Activated CD4-positive, alpha-beta T cell treated with anti-CD3 and anti-CD28 coated beads for 1 hour (primary cell): ENCODE results near the gene GGCX.

Experiments
- DNase-seq: peaks from one replicate; pipeline ENCODE4 v3.0.0-alpha.2; 2020

Gene GGCX

GRCh38 chr2:85505551-85506238 lies 55.6 kb downstream of the GGCX start:
- no peak for DNase-seq

- no peak for DNase-seq
These were observed 56.5 kb downstream of the GGCX start for GRCh38 chr2:85504778-85505261.

DNA sequence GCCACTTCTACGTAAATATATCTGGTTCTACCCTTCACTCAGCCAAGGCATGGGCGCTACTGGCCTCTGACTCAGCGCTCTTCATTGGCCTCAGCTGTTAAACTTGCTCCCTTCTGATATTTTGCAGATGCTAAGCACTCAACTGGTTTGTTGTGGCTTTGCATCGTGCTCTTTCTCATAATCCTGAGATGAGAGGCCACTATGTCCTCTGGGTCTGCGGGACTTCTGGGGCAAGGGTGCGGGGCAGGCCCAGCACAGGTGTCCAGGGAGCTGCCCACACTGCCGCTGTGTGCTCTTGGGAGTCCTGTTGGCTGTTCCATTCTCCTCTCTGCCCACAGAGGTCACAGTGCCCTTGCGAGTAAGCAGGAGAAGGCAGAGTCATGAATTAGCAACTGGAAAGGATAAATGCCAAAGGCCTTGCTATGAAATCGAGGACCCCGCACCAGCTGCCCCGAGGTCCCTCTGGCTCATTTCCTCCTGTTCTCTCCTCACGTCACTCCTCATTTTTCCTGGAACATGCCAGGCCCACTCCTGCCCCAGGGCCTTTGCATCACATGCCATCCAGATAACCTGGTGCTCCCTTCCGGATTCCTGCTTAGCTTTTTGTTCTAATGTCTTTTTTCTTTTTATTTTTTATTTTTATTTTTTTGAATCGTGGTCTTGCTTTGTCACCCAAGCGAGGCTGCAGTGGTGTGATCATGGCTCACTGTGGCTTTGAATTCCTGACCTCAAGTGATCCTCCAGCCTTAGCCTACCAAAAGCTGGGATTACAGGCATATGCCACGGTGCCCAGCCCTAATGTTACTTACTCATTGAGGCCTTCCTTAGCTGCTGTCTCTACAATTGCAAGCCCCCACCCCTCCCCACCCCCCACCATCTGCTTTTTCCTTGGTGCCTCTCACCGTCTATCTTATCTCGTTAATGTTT lies 57.2 kb downstream of the GGCX start:
- DNase-seq = no peak

DNA sequence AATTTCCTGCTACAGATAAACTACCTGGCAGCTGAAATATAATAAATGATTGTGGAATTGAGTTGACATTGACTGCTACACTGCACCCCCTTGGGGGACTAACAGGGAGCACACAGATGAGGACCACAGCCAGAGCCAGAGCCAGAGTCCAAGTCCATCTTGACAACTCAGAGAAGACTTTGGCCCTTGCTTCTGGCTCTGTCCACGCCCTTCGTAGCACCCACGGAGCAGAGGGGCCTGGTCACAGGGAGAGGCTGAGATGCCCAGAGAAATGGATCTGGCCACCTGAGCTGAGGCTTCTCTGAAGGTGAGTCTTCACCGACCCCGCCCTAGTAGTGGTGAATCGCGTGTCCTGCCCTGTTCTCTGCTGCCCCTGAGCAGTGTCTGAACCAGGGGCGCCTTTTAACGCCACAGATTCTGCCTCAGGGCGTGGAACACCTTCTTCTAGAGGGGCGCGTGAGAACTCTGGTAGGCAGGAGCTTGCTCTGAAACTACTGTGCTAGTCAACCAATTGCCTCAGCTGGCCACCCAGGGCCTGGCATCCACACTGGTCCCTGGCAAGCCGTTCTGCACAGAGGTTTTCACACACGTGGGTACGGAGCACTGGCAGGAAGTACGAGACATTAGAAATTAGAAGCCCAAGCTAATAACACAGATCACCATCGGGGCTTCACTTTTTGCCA lies 58.0 kb downstream of the GGCX start:
- no peak for DNase-seq

DNA sequence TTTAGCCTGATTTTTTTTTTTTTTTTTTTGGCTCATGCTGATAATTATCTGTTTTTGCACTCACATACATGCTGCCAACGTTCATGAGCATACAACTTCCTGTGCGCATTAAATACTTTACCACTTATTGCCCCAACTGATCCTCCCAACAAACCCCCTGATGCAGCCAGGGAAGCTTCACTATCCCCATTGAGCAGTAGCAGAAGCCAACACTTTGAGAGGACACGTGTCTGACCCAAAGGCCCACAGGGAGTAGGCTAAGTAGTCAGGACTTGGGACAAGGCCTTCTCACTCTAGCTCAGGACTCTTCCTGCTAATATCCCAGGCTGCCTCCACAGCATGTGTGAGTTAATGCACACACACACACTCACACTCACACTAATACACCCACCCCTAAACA lies 58.6 kb downstream of the GGCX start:
- DNase-seq = no peak

DNA sequence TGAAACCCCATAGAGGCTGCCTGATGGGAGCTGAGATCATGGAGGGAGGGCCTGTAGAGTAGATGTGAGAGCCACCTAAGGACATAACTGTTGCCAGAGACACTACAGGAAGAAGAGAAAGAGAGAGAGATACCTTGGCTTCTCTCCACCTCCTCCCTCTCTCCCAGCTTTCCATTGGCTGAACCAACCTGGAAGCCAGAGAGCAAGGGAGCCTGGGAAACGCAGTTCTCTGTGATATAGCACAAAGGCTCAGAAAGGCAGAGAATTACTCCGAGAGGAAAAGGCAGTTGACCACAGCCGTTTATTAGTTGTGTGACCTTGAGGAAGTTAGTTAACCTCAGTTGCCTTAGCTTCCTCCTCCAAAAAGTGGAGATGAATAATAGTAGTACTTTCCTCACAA lies 60.0 kb downstream of the GGCX start:
- no peak for DNase-seq

DNA sequence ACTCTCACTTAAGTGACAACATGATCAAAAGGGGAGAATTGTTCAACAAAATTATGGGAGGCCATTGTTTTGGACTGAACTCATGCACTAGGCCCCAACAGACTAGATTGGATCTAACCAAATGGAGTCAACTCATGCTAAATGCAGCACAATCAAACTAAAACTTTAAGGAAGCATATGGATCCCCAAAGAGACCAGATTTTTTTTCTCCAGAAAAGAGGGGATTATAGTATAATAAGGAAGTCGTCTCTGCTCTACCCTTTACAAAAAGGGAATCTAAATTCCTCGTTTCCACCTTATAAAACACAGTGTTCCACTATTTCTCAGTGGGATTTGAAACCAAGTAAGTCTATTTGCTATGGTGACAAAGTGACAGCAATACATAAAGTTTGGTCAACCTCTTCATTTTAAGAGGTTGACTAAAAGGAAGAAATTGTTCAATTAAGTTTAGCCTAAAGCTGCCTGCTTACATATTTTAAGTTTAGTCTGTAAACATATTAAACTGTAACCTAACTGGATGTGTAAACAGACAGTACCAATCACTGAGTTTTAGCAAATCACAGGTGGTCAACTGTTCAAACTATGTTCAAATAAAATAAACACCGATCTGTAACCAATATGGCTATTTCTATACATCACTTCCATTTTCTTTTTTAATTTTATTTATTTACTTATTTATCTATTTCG lies 63.2 kb downstream of the GGCX start:
- DNase-seq = no peak

DNA sequence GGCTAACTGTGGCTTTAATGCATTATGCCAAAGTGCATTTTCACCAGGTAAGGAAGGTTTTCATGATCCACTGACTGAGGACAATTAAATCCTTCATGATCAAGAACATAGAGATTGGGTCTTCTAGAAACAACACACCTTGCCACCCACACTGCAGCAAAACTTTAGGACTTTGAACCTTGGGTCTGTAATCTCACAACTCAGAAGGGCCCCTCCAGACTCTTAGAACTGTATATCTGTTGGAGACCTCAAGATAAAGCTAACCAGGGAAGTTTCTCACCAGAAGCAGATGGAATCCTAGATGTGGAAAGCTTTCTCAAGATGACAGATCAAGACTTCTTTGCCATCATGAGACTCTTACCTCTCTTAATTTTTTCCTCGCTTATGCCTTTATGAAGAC lies 64.9 kb downstream of the GGCX start:
- no peak for DNase-seq
